Cardiac fibroblast (primary cell): ENCODE data around the gene WEE1.

ENCODE experiments used
- DNase-seq, 2 donors: peaks; one replicate each; pipeline versions ENCODE4 v3.0.0 to v3.0.0-alpha.2; 2010; ENCODE audit warnings: low read depth in 2 of 2
- H3K4me3 ChIP-seq, 2 donors: replicated peaks in 1 of 2; 1 replicate in 1 of 2; 2 replicates in 1 of 2; pipeline ENCODE4 v1.5.1; 2011; ENCODE audit warnings: low read depth in 2 of 2, low read length in 2 of 2, mild to moderate bottlenecking in 2 of 2, moderate library complexity in 1 of 2
- CTCF ChIP-seq: IDR thresholded peaks from one replicate; pipeline ENCODE4 v1.5.1; 2011; ENCODE audit warnings: low read depth, mild to moderate bottlenecking, low read length, inconsistent platforms

WEE1 gene

DNA sequence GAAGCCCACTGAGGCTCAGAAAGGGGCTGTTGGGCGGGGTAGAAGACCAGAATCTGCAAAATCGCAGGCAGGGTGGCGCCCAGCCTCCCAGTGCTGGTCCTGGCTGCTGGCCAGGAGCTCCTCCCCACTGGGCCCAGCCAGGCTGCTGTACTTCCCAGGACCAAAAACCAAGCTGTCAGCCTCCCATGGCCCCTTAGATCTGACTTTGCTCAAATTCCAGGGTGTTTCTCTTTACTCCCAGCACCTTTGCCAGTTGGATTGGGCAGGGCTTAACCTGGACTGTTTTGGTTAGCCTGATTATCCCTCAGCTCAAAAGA lies 44.2 kb upstream of the WEE1 start:
- TF ChIP-seq CTCF: no peak
- DNase-seq: peak; percentile 25 to 48
- no peak overlapping the region for H3K4me3 ChIP-seq

DNA sequence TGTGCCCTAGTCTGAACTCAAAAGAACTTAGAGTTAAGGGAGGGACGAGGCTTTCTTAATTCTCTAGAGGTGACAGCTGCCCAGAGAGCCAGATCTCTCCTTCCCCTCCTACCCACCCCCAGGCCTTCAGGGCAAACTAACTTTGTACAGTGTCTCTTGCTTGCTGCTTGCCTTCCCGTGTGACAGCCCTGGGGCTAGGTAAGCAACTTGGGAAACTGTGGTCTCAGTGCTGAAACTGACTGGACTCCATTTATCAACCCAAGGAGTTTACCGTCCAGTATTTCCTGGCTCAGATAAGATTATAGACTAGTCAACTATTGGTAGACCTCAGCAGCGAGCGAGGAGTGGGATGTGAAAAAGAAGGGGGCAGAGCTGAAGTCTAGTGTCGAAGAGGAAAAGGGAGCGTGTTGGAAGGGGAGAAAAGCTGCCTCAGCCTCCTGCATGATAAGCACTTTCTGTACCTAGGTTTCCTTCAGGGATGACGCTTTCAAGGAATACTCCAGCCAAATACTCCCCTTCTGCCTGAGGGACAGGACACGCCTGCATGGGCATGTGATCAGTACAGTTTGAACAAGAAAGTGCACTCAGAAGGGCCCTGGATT lies 43.3 kb upstream of the WEE1 start:
- no peak overlapping the region for H3K4me3 ChIP-seq
- no peak for TF ChIP-seq CTCF
- peak in 1 of 2 donors; percentile 52 for DNase-seq

DNA sequence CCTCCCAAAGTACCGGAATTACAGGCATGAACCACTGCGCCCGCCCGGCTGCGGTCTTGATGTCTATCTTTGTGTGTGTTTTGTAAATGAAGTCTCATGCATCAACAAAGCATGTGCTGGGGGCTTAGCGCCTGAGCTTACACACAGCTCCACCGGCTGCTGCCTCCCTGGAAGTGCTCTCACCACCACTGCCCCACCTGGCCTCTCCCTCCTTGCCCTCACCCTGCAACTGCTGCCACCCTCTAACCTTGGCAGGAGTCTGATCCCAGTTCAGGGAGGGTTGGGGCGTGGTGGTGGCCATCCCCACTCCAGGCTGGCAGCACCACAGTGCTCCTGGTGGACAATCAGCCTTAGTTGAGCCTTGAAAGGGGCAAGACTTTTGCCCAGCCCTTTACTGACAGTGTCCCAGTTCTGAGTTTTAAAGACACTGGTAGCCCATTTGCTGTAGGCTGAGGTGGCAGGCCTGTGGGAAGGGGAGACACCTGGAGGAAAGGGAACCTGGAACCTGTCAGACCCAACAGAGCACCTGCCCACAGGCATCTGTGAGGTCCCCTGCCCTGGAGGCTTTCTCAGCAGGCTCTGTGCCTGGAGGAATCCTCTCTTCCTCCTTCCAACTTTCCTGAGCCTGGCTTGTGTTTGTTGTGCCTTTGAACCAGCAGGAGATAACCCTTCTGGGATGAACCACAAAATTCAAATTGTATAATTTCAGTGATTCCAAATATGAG lies 42.4 kb upstream of the WEE1 start:
- DNase-seq: no peak
- no peak for TF ChIP-seq CTCF
- H3K4me3 ChIP-seq: no peak overlapping the region

- no peak overlapping the region for H3K4me3 ChIP-seq
- no peak for DNase-seq
- TF ChIP-seq CTCF: no peak
These were observed 40.4 kb upstream of the WEE1 start for GRCh38 chr11:9533058-9533457.

DNA sequence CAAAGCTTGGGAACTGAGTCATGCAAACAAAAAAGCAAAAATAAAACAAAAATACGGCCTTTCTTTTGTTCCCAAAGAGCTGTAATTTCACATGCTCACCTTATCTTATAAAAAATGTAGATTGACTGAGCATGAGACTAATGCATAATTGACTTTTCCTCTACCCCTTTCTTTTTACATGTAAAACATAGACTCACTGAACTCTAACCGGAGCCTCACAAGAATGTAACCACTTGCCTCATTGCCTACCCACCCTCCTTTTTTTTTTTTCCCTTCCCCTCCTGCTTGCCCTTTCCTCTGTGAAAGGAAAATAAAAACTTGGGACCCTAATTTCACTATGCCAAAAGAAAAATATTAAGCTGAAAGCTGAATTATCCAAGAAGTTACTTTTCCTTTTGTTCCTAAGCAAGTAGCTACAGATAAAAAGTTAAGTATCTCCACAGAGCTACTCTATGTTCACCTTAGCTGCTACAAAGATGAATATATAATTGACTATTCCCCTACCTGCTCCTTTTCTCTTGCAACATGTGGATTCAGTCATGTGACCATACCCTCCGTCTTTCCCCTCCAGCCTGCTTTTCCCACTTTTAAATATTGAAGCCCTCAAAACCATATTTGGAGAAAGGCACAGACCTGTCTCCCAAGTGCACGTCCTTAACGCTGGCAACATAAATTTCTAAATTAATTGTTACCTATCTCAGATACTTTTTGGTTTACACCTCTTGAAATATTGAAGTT lies 39.6 kb upstream of the WEE1 start:
- no peak for TF ChIP-seq CTCF
- DNase-seq: no peak
- H3K4me3 ChIP-seq: no peak overlapping the region

DNA sequence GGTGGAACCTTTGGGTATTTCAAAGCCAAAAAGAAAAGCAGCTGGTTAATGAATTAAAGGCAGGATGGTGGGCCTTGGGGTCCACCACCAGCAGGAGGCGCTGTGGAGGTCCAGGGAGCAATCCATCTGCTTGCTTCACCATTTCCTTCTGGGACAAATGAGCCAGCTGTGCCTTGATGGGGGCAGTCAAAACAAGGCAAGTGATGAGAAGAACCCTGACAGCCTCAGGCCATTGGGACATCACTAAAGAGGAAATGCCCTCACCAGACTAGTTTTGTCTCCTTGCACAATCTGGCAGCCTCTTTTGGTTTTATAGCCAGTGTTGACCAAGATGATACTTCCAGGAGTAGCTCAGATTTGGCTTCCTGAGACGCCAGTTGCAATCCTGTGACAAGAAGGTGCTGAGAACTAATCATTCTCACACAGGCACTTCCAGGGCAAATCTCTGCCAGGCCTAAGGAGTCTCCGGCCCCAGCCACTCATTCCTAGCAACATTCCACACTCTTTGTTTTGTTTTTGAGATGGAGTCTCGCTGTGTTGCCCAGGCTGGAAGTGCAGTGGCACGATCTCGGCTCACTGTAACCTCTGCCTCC lies 38.2 kb upstream of the WEE1 start:
- peak; percentile 88 for TF ChIP-seq CTCF
- H3K4me3 ChIP-seq: no peak overlapping the region
- peak; percentile 87 to 94 for DNase-seq
